Lower lobe of right lung (tissue), 2 donors: ENCODE results near the gene UNC13D. TPM values are rescaled to one million over a fixed set of nuclear protein-coding genes. Genes with fewer than 3 reads are reported as not detected.

Source experiments
- ATAC-seq, 2 donors: fragments of 200-7000 bp; cut with Tn5 transposase; one replicate each; pipeline ENCODE4 v1.9.1; 2020 to 2022; ENCODE audit warnings: mild to moderate bottlenecking in 2 of 2, moderate library complexity in 2 of 2
- DNase-seq: peaks from one replicate; pipeline ENCODE4 v3.0.0-alpha.2; 2020
- H3K27ac ChIP-seq: fragments of 200-600 bp; one replicate; pipeline ENCODE4 v1.8.0; 2022
- H3K27me3 ChIP-seq: fragments of 200-600 bp; one replicate; pipeline ENCODE4 v1.8.0; 2022; ENCODE audit warnings: low read depth
- H3K36me3 ChIP-seq: fragments of 200-600 bp; one replicate; pipeline ENCODE4 v1.8.0; 2022; ENCODE audit warnings: mild to moderate bottlenecking
- H3K4me1 ChIP-seq: fragments of 200-600 bp; one replicate; pipeline ENCODE4 v1.8.0; 2022
- H3K4me3 ChIP-seq: fragments of 200-600 bp; one replicate; pipeline ENCODE4 v1.8.0; 2022; ENCODE audit warnings: mild to moderate bottlenecking
- H3K9me3 ChIP-seq: fragments of 200-600 bp; one replicate; pipeline ENCODE4 v1.8.0; 2022
- intact Hi-C: fragments of 100-400 bp; cut with DNase I; formaldehyde crosslinking; loops from one replicate; pipeline ENCODE4 v1.11.0; 2022
- total RNA-seq: library from RNA; stranded (reverse); fragmentation: NEBNext Ultra II Directional; extraction: Animal tissue kit (Norgen Biotek cat#: 25700); gene quantifications from one replicate; pipeline ENCODE4 v1.2.1, GENCODE V29; 2021
- TF ChIP-seq, protein P1 (sequence below): fragments of 200-600 bp; IDR thresholded peaks from one replicate; pipeline ENCODE4 v1.8.0; 2022; ENCODE audit warnings: antibody characterized with exemption, mild to moderate bottlenecking
- donor health status: DM: no; HTN: yes; CAD: no; lungs with severe emphysema.

The UNC13D gene
- total RNA-seq, 1 donor from 2014 or later, result 118 TPM

DNA sequence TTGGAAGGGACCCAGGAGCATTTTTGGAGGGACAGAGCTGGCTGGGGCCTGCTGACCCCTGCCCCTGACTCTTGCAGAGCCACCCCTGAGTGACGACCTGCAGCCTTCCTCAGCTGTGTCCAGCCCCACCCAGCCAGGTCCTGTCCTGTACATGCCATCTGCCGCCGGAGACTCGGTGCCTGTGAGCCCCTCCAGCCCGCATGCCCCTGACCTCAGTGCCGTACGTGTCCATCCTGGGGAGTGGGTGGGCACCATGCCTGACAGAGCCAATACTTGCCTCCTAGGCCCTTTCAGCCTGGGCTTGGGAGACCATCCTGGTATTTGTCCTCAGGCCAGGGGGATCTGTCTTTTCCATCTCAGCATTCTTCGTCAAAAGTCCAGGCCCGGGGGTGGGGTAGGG, 27.5 kb downstream of the UNC13D start:
- intact Hi-C loops, result no loop called here
- Histone ChIP-seq H3K27me3 (no peaks in the 10 kb centered on the region), H3K27ac (no peak overlapping the region), H3K4me1 (no peaks in the 10 kb centered on the region), H3K4me3 (no peak overlapping the region), H3K9me3 (no peaks in the 10 kb centered on the region), H3K36me3 (peaks cover 100% of the 10 kb centered on the region)
- DNase-seq (no peak), ATAC-seq (no peak)
- TF ChIP-seq, protein P1, sequence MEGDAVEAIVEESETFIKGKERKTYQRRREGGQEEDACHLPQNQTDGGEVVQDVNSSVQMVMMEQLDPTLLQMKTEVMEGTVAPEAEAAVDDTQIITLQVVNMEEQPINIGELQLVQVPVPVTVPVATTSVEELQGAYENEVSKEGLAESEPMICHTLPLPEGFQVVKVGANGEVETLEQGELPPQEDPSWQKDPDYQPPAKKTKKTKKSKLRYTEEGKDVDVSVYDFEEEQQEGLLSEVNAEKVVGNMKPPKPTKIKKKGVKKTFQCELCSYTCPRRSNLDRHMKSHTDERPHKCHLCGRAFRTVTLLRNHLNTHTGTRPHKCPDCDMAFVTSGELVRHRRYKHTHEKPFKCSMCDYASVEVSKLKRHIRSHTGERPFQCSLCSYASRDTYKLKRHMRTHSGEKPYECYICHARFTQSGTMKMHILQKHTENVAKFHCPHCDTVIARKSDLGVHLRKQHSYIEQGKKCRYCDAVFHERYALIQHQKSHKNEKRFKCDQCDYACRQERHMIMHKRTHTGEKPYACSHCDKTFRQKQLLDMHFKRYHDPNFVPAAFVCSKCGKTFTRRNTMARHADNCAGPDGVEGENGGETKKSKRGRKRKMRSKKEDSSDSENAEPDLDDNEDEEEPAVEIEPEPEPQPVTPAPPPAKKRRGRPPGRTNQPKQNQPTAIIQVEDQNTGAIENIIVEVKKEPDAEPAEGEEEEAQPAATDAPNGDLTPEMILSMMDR, result no peak

DNA sequence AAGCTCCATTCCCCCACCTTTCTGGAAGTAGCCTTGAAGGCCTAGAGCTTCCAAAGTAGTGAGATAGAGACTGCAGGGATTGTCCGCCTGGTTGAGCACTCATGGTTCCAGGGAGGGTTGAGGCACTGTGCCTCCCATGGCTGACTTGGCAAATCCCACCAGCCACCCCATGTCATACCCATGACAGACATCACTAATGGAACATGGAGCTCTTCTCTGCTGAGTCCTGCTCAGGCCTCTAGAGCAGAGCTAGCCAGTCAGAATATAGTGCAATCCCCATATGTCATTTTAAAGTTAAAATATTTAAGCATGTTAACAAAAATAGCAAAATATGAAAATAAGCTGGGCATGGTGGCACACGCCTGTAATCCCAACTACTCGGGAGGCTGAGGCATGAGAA, 28.8 kb downstream of the UNC13D start:
- H3K36me3 ChIP-seq, result peaks cover 100% of the 10 kb centered on the region
- H3K9me3 ChIP-seq, result no peaks in the 10 kb centered on the region
- no peak overlapping the region for H3K4me3 ChIP-seq
- intact Hi-C loops, result no loop called here
- no peaks in the 10 kb centered on the region for H3K27me3 ChIP-seq
- no peak overlapping the region for H3K27ac ChIP-seq
- DNase-seq (no peak), ATAC-seq (no peak)
- H3K4me1 ChIP-seq, result no peaks in the 10 kb centered on the region
- TF ChIP-seq, protein P1, result no peak

DNA sequence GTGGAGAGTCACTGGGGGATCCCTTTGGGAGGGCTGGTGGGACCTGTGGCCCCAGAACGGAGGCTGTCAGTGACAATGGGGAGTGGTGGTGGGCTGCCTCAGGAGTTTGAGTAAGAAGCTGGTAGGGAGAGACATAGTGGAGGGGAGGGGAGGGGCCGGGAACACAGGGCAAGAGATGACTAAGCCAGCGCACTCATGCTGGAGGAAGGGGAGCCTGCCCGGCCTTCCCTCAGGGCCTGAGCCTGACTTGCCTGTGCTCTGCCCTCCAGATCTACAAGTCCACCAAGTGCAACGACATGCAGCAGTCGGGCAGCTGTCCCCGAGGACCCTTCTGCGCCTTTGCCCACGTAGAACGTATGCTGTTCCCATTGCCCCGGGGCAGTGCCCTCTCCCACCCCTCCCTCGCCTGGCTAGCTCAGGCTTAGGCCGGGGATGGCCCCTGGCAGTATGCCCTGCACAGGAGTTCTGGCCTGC, 29.3 kb downstream of the UNC13D start:
- TF ChIP-seq, protein P1, result no peak
- Histone ChIP-seq H3K27me3 (no peaks in the 10 kb centered on the region), H3K9me3 (no peaks in the 10 kb centered on the region), H3K4me3 (no peak overlapping the region), H3K27ac (no peak overlapping the region), H3K36me3 (peaks cover 100% of the 10 kb centered on the region), H3K4me1 (no peaks in the 10 kb centered on the region)
- no peak for ATAC-seq
- no peak for DNase-seq
- intact Hi-C loops, result no loop called here

DNA sequence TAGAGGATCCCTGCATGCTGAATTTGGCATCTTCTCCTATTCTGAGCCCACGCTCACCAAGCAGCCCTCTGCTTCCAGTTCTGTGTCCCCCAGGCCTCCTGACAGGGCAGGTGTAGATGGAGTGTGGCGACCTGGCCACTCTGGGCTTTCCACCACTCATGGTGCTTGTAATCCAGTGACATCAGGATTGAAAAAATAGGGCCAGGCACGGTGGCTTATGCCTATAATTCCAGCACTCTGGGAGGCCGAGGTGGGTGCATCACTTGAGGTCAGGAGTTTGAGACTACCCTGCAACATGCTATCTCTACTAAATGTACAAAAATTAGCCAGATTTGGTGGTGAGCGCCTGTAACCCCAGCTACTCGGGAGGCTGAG, 30.2 kb downstream of the UNC13D start:
- TF ChIP-seq, protein P1, result no peak
- H3K9me3 ChIP-seq, result no peaks in the 10 kb centered on the region
- no peak for ATAC-seq
- H3K27me3 ChIP-seq, result no peaks in the 10 kb centered on the region
- H3K27ac ChIP-seq, result no peak overlapping the region
- no peak overlapping the region for H3K4me3 ChIP-seq
- H3K36me3 ChIP-seq, result peaks cover 96% of the 10 kb centered on the region
- intact Hi-C loops, result no loop called here
- H3K4me1 ChIP-seq, result peaks cover 4% of the 10 kb centered on the region
- no peak for DNase-seq

DNA sequence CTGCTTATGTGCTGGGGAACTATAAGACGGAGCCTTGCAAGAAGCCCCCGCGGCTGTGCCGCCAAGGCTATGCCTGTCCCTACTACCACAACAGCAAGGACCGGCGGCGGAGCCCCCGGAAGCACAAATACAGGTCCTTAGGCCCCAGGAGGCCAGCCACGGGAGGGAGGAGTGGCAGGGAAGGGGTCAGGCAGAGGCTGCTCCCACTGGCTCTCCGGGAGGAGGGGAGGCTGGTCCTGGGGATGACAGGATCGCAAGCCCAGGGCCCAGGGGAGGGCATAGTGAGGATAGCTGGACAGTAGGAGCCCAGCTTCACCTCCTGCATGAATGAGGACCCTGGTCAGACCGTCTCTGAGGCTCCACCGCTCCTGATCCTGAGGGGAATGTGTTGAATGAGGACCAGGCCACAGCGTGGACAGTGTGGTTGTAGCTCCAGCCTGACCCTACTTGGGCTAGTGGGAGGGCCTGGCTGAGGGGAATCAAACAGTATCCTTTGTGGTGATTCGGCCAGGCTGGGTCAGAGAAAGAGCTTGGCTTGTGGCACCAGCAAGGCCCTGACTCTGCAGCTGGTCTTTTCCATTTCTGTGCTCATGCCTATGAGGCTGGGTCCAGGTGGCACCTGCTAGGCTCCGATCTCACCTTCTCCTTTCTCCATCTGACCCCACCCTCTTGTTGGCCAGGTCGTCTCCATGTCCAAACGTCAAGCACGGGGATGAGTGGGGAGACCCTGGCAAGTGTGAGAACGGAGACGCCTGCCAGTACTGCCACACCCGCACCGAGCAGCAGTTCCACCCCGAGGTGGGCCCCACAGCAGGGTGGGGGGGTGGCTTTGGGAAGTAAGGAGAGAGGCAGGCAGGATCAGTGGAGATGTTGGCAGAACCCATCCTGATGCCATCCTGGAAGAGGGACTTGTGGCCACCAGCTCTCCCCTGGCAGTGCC, 30.9 kb downstream of the UNC13D start:
- ATAC-seq (no peak), DNase-seq (no peak)
- H3K4me1 ChIP-seq, result peaks cover 4% of the 10 kb centered on the region
- peaks cover 89% of the 10 kb centered on the region for H3K36me3 ChIP-seq
- H3K9me3 ChIP-seq, result no peaks in the 10 kb centered on the region
- H3K4me3 ChIP-seq, result no peak overlapping the region
- TF ChIP-seq, protein P1, result no peak
- H3K27me3 ChIP-seq, result no peaks in the 10 kb centered on the region
- no peak overlapping the region for H3K27ac ChIP-seq
- intact Hi-C loops, result no loop called here
